Progenitor cell of endocrine pancreas (in vitro differentiated cells): ENCODE data around the gene SUPT6H. TPM values are rescaled to one million over a fixed set of nuclear protein-coding genes. Genes with fewer than 3 reads are reported as not detected.

Experiments used
- DNase-seq: peaks from one replicate; pipeline ENCODE4 v3.0.0; 2021; ENCODE audit warnings: low spot score; ENCODE audit not compliant: unreplicated experiment
- H3K27ac Mint-ChIP-seq: 2 replicates; pipeline ENCODE4 v1.8.0; 2021; ENCODE audit warnings: mild to moderate bottlenecking, moderate library complexity, mixed read lengths
- H3K27me3 Mint-ChIP-seq: 2 replicates; pipeline ENCODE4 v1.8.0; 2021; ENCODE audit warnings: mixed read lengths
- H3K36me3 Mint-ChIP-seq: 2 replicates; pipeline ENCODE4 v1.8.0; 2022; ENCODE audit warnings: mixed read lengths; ENCODE audit not compliant: insufficient read depth
- H3K4me1 Mint-ChIP-seq: 2 replicates; pipeline ENCODE4 v1.8.0; 2021; ENCODE audit warnings: low read depth, mixed read lengths
- H3K4me3 Mint-ChIP-seq: 2 replicates; pipeline ENCODE4 v1.8.0; 2021; ENCODE audit warnings: low read depth, mild to moderate bottlenecking, moderate library complexity, mixed read lengths
- H3K9me3 Mint-ChIP-seq: 2 replicates; pipeline ENCODE4 v1.8.0; 2021; ENCODE audit warnings: low read depth, mixed read lengths
- CTCF ChIP-seq: fragments of 200-600 bp; sonication (generic); IDR thresholded peaks from one replicate; pipeline ENCODE4 v1.5.0; 2021; ENCODE audit warnings: antibody characterized with exemption, mild to moderate bottlenecking; ENCODE audit not compliant: unreplicated experiment
- total RNA-seq: library from RNA; stranded (reverse); gene quantifications from 2 replicates; pipeline ENCODE4 v1.2.1, GENCODE V29; 2021

The SUPT6H gene
- total RNA-seq, 1 donor from 2014 or later: 80.0 TPM

- no peaks in the 10 kb centered on the region for H3K27me3 Mint-ChIP-seq
- no peak for DNase-seq
- no peak for TF ChIP-seq CTCF
- H3K4me1 Mint-ChIP-seq: no peaks in the 10 kb centered on the region
- no peaks in the 10 kb centered on the region for H3K9me3 Mint-ChIP-seq
- peaks cover 35% of the 10 kb centered on the region for H3K36me3 Mint-ChIP-seq
- no peak overlapping the region for H3K27ac Mint-ChIP-seq
- H3K4me3 Mint-ChIP-seq: no peak overlapping the region
These were observed 46.6 kb upstream of the SUPT6H start for GRCh38 chr17:28615260-28615940.

- Mint-ChIP-seq H3K36me3 (peaks cover 36% of the 10 kb centered on the region), H3K4me3 (no peak overlapping the region), H3K4me1 (no peaks in the 10 kb centered on the region), H3K9me3 (no peaks in the 10 kb centered on the region), H3K27me3 (no peaks in the 10 kb centered on the region), H3K27ac (no peak overlapping the region)
- no peak for TF ChIP-seq CTCF
- DNase-seq: no peak
These were observed 45.7 kb upstream of the SUPT6H start for GRCh38 chr17:28616281-28616680.

GRCh38 chr17:28618464-28618863 is 43.5 kb upstream of the SUPT6H start:
- no peaks in the 10 kb centered on the region for H3K9me3 Mint-ChIP-seq
- DNase-seq: no peak
- TF ChIP-seq CTCF: no peak
- peaks cover 46% of the 10 kb centered on the region for H3K36me3 Mint-ChIP-seq
- no peak overlapping the region for H3K4me3 Mint-ChIP-seq
- no peak overlapping the region for H3K27ac Mint-ChIP-seq
- no peaks in the 10 kb centered on the region for H3K27me3 Mint-ChIP-seq
- H3K4me1 Mint-ChIP-seq: no peaks in the 10 kb centered on the region

GRCh38 chr17:28620010-28620409 is 42.0 kb upstream of the SUPT6H start:
- H3K9me3 Mint-ChIP-seq: no peaks in the 10 kb centered on the region
- no peaks in the 10 kb centered on the region for H3K27me3 Mint-ChIP-seq
- H3K36me3 Mint-ChIP-seq: peaks cover 42% of the 10 kb centered on the region
- DNase-seq: no peak
- no peak overlapping the region for H3K27ac Mint-ChIP-seq
- no peak overlapping the region for H3K4me3 Mint-ChIP-seq
- TF ChIP-seq CTCF: no peak
- H3K4me1 Mint-ChIP-seq: no peaks in the 10 kb centered on the region

GRCh38 chr17:28622186-28622585 is 39.8 kb upstream of the SUPT6H start:
- TF ChIP-seq CTCF: no peak
- Mint-ChIP-seq H3K9me3 (no peaks in the 10 kb centered on the region), H3K36me3 (peaks cover 36% of the 10 kb centered on the region)

More at GRCh38 chr17:28622186-28622585, 39.8 kb upstream of the SUPT6H start:
- no peak overlapping the region for H3K27ac Mint-ChIP-seq
- no peak for DNase-seq
- H3K4me3 Mint-ChIP-seq: no peak overlapping the region
- no peaks in the 10 kb centered on the region for H3K4me1 Mint-ChIP-seq
- no peaks in the 10 kb centered on the region for H3K27me3 Mint-ChIP-seq
